IMR-90 (cell line): ENCODE measurements around the gene PANX1.

ENCODE experiments used
- BHLHE40 ChIP-seq: fragments of 150-350 bp; IDR thresholded peaks from 2 replicates; pipeline ENCODE4 v1.6.1; 2016; ENCODE audit warnings: mild to moderate bottlenecking, low read depth, low read length
- CEBPB ChIP-seq: IDR thresholded peaks from 2 replicates; pipeline ENCODE4 v1.6.1; 2012; ENCODE audit warnings: low read depth, low read length, improper control_type of control experiment
- CTCF ChIP-seq: conservative IDR thresholded peaks from 2 replicates; pipeline ENCODE4 v1.5.1; 2012; ENCODE audit warnings: mild to moderate bottlenecking, low read depth, low read length, improper control_type of control experiment
- MAFK ChIP-seq: IDR thresholded peaks from 2 replicates; pipeline ENCODE4 v1.6.1; 2012; ENCODE audit warnings: low read depth, low read length, improper control_type of control experiment
- MAZ ChIP-seq: IDR thresholded peaks from 2 replicates; pipeline ENCODE4 v1.6.1; 2012; ENCODE audit warnings: low read depth, mild to moderate bottlenecking, low read length, improper control_type of control experiment, moderate library complexity, borderline replicate concordance
- MXI1 ChIP-seq: IDR thresholded peaks from 2 replicates; pipeline ENCODE4 v1.6.1; 2012; ENCODE audit warnings: low read depth, mild to moderate bottlenecking, low read length, moderate library complexity, borderline replicate concordance
- POLR2A ChIP-seq: IDR thresholded peaks from 2 replicates; pipeline ENCODE4 v1.6.1; 2012; ENCODE audit warnings: mild to moderate bottlenecking, low read depth, low read length
- RFX5 ChIP-seq: IDR thresholded peaks from 2 replicates; pipeline ENCODE4 v1.8.0; 2012; ENCODE audit warnings: low read depth, mild to moderate bottlenecking, low read length, moderate library complexity
- USF2 ChIP-seq: fragments of 150-350 bp; IDR thresholded peaks from 2 replicates; pipeline ENCODE4 v1.6.1; 2017; ENCODE audit warnings: mild to moderate bottlenecking, antibody characterized with exemption, low read length, low read depth

GRCh38 chr11:94134651-94135512 lies 6.2 kb downstream of the PANX1 start:
- TF ChIP-seq CTCF (no peak), USF2 (no peak), POLR2A (peak; percentile 27; the same call in 1 of the 2 replicates), MXI1 (no peak), MAZ (no peak; the same call in 1 of the 2 replicates), BHLHE40 (no peak), MAFK (no peak), CEBPB (no peak), RFX5 (no peak)
